Stimulated activated CD8-positive, alpha-beta memory T cell treated with anti-CD3 and anti-CD28 coated beads, Interleukin-15, amount 100 ng/mL, for 4 hours (primary cell): ENCODE results near the gene BAZ2B.
"Not testable (repeated sequence)": the region's sequence is repeated elsewhere in the genome, so short reads cannot be mapped to it uniquely, and the experiment has no call there.

ENCODE experiments used
- DNase-seq, 2 donors: peaks; one replicate each; pipeline ENCODE4 v3.0.0-alpha.2; 2020; ENCODE audit warnings: low read depth in 2 of 2

Gene BAZ2B, protein sequence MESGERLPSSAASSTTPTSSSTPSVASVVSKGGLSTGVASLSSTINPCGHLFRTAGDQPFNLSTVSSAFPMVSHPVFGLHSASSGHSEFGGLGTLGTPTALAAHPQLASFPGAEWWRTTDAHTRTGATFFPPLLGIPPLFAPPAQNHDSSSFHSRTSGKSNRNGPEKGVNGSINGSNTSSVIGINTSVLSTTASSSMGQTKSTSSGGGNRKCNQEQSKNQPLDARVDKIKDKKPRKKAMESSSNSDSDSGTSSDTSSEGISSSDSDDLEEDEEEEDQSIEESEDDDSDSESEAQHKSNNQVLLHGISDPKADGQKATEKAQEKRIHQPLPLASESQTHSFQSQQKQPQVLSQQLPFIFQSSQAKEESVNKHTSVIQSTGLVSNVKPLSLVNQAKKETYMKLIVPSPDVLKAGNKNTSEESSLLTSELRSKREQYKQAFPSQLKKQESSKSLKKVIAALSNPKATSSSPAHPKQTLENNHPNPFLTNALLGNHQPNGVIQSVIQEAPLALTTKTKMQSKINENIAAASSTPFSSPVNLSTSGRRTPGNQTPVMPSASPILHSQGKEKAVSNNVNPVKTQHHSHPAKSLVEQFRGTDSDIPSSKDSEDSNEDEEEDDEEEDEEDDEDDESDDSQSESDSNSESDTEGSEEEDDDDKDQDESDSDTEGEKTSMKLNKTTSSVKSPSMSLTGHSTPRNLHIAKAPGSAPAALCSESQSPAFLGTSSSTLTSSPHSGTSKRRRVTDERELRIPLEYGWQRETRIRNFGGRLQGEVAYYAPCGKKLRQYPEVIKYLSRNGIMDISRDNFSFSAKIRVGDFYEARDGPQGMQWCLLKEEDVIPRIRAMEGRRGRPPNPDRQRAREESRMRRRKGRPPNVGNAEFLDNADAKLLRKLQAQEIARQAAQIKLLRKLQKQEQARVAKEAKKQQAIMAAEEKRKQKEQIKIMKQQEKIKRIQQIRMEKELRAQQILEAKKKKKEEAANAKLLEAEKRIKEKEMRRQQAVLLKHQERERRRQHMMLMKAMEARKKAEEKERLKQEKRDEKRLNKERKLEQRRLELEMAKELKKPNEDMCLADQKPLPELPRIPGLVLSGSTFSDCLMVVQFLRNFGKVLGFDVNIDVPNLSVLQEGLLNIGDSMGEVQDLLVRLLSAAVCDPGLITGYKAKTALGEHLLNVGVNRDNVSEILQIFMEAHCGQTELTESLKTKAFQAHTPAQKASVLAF (N-terminal part only)

DNA sequence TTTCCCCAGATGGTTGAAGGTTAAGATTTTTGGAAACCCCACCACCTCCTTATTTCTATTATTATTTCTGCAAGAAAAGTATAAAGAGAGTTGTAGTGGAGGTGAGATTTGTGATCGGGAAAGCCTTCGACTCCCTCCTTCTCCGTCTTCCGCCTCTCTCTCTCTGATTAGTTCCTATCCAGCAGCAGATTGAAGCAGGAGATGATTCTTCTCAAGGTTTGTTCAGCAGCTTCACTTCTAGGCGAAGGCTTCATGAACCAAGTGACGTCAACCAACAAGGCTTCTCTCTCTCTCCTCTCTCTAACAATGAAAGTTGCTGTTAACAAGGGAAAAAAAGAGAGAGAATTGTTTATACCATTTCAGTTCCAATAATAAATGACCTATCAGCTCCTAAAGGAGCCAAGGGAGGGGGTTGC lies at the start of gene BAZ2B:
TSS of gene BAZ2B (minus strand) at position 263 of the 416 bp plus-strand sequence. CDS start 137,829 bp downstream, outside the sequence.
- no peak for DNase-seq

DNA sequence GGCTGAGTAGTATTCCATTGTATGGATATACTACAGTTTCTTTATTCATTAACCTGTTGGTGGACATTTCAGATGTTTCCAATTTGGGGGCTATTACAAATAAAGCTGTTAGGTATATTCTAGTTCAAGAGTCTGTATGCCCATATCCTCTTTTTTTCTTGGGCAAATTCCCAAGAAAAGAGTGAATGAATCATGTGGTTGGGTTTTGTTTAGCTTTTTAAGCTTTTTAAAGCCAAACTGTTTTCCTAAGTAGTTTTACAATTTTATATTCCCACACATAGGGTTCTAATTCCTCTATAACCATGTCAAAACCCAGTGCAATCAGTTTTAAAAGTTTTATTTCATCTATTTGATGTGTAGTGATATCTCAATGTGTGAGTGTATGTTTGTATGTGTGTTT lies 44.9 kb upstream of the BAZ2B start:
- DNase-seq: no peak

DNA sequence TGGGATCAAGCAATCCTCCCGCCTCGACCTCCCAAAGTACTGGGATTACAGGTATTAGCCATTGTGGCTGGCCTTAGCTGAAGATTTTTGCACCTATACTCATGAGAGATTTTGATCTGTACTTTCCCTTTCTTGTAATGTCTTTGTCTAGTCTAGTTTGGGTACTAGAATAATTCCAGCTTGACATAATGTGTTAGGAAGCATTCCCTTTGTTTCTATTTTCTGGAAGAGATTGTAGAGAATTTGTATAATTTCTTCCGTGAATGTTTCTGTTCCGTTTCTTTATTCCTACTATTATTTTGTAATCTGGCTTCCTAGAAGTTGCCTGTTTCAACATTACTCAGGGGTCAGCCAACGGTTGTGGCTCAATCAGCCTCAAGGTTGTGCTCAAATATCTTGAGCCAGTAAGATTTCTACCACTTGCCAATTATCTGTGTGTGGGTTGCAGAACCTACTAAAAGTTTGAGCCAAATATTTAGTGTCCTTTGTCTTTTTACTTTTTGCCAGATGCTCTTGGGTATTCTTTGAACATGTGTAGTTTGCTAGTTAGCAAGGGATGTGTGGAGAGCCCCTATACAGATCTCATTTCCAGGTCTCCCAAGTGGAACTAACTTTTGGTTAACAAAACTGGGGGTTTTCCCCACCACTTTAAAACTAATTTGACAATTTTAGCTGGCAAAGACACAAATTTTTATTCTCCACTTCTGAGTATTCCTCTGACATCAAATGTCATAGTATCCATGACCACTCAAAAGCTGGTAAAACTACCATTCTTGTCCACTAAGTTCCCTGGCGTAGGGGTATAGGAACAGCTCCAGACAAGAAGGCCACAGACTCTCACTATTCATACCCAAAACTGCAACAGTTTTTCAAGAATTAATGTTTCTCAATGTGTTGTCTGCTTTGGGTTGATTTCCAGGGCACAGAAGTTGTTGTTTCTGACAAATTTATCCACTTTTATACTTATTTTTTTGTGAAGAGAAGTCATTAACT lies 42.8 kb upstream of the BAZ2B start:
- DNase-seq: no peak

DNA sequence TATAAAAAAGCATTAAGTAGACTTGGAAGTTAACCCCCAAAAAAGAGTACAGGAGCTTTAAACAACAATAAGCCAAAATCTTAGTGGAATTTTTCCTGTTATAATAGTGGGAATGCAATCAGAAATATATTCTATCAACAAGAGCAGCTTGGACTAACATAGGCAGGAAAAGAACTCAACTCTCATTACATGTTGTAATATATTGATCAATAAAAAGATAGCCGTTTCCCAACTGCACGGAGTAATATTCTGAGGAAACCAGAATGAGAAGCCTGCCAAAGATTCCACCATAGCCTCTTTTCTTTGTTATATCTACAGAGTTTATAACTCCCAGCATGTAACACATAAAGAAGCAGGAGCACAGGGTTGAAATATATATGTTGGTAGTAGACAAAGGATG lies 37.6 kb upstream of the BAZ2B start:
- no peak for DNase-seq

DNA sequence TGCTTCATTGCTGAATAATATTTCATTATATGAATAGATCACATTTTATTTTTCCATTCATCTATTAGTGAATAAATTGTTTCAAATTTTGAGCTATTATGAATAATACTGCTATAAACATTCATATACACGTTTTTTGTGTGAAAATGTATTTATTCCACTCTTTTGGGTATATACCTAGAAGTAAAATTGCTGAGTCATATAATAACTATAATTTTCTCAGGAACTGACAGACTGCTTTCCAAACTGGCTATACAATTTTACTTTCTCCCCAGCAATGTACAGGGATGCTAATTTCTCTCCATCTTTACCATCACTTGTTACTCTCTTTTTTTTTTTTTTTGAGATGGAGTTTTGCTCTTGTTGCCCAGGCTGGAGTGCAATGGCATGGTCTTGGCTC lies 35.5 kb upstream of the BAZ2B start:
- DNase-seq: no peak

DNA sequence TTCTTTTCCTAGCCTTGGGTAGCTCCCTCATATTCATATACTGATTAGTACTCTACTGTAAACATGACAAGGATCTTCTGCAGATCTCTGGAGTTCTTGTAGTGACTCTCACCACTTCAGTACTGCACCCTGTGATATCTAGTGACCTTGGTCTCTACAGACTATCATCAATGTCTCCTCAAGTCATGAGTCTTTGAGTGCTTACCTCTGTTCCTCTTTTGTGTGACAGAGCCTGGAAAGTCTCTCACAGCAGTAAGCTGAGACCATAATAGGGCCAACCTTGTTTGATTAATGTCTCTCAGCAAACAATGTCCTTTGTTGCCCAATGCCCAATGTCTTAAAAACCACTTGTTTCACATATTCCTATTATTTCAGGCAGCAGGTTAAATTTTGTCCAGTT lies 34.2 kb upstream of the BAZ2B start:
- no peak for DNase-seq

DNA sequence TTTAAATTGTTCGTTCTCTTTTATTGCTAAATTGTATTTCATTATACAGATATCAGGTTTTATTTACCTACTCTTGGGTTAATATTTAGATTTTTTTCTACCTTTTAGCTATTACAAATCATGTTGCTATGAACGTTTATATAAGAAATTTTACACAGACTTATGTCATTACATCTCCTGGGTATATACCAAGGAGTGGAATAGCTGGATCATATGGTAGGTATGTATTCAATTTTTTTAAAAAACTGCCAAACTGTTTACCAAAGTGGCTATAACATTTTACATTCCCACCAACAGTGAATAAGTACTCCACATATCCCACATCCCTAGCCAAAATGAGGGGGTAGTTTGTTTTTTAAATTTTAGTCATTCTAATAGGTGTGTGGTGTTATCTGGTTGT lies 32.3 kb upstream of the BAZ2B start:
- no peak for DNase-seq

DNA sequence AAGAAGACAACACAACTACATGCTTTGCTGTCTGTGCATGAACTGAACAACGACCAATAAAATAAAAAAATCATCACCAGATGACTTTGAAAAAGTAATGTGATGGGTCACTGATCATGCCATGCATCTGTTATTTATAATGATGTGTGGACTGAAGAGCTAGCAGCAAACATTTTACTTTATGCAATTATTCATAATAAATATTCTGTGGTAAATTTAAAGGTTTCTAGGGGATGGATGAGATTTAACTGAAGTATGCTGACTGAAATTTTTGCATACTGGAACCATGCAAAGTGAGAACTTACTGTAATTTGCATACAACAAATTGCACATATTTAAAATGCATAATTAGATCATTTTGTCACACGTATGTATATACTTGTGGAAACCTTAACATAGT lies 31.3 kb upstream of the BAZ2B start:
- DNase-seq: no peak

DNA sequence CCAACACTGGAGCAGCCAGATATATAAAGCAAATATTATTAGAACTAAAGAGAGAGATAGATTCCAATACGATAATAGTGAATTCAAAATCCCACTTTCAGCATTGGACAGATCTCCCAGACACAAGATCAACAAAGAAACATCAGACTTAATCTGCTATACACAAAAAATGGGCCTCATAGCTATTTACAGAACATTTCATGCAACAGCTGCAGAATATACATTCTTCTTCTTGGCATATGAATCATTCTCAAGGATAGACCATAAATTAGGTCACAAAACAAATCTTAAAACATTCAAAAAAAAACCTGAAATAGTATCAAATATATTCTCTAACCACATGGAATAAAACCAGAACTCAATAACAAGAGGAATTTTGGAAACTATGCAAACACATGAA lies 23.8 kb upstream of the BAZ2B start:
- DNase-seq: no peak

DNA sequence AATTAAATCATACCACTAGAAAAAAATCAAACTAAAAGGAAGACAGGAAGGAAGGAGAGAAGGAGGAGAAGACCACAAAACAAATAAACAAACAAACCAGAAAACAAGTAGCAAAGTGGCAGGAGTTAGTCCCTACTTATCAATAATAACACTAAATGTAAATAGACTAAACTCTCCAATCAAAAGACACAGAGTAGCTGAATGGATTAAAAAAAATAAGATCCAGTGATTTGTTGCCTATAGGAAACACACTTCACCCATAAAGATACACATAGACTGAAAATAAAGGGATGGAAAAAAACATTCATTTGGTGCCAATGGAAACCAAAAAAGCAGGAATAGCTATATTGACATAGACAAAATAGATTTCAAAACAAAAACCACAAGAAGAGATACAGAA lies 23.4 kb upstream of the BAZ2B start:
- DNase-seq: no peak

DNA sequence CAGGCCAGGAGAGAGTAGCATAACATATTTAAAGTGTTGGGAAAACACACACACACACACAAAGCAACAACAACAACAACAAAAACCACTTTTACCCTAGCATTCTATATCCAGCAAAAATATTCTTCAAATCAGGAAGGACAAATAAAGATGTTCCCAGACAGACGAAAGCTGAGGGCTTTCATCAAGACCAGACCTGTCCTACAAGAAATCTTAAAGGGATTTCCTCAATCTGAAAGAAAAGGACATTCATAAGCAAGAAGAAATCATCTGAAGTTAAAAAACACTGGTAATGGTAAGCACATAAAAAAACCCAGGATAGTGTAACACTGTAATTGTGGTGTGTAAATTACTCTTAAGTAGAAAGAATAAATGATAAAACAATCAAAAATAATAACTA lies 22.7 kb upstream of the BAZ2B start:
- DNase-seq: no peak

DNA sequence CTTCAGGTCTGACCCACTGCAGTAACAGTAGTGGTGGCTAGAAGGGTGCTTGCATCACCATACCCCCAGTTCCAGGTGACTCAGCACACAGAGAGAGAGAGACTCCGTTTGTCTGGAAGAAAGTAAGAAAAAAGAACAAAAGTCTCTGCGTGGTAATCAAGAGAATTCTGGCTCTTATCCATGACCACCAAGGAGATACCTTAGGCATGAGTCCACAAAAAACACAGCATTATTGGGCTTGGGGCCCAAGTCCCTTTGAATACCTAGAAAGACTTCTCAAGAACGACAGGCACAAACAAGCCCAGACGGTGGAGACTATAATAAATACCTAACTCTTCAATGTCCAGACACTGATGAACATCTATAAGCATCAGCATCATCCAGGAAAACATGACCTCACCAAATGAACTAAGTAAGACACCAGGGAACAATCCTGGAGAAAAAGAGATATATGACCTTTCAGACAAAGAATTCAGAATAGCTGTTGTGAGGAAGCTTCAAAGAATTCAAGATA lies 21.7 kb upstream of the BAZ2B start:
- DNase-seq: no peak

DNA sequence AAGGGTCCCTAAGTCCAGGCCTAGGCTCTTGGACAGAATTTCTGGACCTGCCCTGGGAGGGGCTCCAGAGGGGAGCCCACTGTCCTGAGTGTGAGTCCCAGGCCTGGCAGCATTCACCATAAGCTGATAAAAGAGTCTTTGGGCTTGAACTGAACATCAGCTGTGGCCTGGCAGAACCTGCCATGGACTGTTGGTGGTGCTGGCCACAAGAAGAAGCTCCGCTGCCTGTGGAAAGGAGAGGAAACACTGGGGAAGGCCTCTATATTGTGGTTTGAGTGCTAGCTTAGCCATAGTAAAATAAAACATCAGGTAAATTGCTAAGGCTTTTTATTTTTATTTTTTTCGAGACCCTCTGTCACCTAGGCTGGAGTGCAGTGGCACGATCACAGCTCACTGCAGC lies 20.9 kb upstream of the BAZ2B start:
- no peak for DNase-seq

DNA sequence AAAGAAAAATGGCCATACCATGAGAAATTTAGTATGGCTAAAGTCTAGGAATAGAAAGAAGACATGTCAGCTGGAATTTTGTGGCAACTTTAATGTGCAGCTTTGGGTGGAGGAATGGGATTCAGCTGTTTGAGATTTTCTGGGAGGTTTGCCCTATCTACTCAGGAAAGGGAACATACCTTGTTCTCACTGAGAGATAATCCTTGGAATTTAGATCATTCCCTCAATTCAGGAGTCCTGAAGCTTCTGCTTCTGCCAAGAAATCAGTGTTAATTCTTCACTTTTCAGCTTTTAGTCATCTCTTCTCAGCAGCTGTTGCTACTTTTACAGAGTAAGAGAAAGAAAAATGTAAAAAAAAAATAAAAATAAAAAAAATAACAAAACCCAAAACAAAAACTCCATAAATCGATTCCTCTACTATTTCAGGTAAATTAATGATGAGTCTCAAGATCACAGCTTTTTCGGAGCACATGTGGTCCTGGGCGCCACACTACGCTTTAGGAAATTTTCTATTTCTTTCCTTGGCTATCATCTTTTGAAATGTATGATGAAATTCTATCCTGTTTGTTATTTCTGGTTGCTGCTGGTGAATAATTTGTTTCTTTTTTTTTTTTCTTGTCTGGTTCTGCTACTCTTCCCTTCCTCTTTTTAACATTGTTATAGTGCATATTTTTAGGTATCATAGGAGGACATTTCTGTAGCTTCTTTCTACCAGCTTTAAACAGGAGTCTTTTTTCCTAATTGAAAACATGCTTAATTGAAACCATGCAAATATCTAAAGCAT lies 18.9 kb upstream of the BAZ2B start:
- no peak for DNase-seq

DNA sequence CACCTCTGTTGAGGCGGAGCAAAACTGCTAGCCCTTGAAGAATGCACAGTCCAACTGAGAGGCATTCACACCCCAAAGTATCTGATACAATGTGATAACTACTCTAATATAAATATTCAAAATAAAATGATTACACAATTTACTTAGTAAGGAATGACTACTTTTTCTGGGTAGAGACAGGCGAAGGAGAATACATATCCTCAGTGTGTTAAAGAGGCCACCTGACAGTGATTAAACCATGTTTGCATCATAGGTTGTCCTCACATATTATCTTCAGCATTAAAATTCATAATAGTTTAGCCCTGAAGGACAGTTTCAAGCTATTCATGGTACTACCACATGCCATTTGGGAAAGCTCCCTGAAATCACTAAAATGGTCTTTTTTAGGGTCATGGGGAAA lies 16.9 kb upstream of the BAZ2B start:
- no peak for DNase-seq

DNA sequence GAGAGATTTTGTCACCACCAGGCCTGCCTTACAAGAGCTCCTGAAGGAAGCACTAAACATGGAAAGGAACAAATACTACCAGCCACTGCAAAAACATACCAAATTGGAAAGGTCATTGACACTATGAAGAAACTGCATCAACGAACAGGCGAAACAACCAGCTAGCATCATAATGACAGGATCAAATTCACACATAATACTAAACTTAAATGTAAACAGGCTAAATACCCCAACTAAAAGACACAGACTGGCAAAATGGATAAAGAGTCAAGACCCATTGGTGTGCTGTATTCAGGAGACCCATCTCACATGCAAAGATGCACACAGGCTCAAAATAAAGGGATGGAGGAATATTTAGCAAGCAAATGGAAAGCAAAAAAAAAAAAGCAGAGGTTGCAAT lies 9.3 kb upstream of the BAZ2B start:
- DNase-seq: not testable (repeated sequence)

DNA sequence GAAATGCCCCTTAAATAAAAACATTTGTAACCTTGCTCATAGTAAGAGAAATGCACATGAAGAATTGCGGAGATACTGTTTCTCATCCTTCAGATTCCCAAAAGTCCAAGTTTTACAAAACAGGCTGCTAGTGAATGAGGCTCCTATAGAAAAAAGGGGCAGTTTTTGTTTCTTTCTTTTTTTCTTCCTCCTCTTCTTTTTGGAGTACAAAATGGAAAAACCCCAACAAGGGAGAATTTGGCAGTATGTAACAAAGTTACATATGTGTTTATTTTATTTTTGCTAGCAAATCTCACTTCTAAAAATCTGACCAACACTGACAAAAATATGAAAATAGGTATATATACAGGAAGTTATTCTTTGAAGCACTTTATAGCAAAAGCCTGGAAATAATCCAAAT lies 7.1 kb upstream of the BAZ2B start:
- no peak for DNase-seq

DNA sequence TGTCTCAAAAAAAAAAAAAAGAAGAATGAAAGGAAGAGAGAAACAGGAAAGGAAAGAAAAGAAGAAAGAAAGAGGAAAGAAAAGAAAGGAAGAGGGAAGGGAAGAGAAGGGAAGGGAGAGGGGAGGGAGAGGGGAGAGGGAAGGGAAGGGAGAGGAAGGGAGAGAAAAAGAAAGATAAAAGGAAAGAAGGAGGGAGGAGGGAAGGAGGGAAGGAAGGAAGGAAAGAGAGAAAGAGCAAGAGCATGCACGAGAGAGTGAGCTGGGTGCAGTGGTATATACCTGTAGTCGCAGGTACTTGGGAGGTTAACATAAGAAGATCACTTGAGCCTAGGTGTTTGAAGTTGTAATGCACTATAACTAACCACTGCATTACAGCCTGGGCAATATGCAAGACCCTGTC lies 6.6 kb upstream of the BAZ2B start:
- no peak for DNase-seq

DNA sequence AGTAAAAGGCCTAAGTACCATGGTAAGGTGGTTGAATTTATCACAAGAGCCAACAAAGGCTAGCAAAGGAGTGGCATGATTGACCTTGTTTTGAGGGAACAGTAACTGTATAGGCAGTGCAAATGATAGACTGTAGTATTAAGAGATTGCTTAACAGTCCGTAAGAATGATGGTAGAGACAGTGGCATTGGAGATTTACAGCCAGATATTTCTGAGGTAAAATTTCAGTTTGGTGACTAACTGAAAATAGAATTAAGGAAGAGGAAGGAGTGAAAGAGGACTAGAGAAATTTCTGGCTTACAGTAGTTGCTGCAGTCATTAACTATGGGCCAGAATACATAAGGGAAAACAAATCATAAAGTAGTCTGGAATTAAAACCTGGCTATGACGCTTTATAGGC lies 4.4 kb upstream of the BAZ2B start:
- no peak for DNase-seq

DNA sequence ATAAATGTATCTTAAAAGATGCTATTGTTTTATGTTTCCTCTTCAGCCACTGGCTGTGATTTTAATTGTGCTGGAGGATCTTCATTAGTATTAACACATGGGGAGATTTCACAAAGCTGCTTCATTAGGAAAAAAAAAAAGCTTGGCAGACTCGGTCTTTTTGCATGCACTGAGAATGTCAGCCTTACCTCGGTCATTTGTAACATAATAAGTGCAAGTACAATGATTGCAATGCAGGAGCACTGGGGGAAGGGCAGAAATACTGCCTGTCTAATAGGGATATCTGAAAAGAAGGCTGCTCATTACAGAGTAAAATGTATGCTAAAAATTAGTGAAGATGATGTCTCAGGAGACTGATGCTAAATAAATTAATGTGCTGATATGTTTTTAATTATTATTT lies 1.3 kb upstream of the BAZ2B start:
- no peak for DNase-seq
